HL-60 (cell line): ENCODE results near the gene MORC4.

Experiments
- GABPA ChIP-seq: IDR thresholded peaks from 2 replicates; pipeline ENCODE4 v1.6.1; 2012; ENCODE audit warnings: low read depth
- TF ChIP-seq, protein P1 (sequence below): IDR thresholded peaks from one replicate; pipeline ENCODE4 v1.5.1; 2011; ENCODE audit warnings: low read length, control low read depth, inconsistent platforms; ENCODE audit not compliant: insufficient read depth

DNA sequence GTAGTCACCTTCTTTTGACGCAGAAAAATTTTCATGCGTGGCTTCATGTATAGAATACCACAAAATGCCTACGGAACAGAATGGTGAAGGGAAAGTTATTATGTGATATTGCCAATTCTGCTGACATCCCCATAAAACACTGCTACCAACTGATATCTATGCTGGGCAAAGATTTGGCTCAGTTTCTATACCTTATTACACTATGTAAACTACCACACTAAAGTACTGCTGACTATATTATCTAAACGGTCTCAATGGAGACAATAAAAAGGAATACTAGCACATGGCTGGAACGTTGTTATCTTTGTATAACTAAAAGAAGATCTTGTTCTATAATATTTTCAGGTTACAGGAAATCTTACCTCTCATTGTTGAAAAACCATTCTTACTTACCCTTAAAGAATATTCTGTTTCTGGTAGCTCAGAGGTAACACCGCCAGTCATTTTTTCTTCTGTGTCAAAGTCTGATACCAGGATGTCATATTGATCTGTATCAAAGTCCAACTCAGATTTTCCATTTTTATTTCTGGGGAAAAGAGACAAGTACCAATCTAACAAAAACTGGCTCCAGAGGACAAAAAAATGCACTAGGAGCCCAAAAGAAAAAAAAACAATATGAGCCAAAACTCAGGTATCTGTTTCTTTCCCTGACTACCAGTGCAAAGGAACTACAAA, 18.9 kb downstream of the MORC4 start:
- no peak for TF ChIP-seq GABPA
- TF ChIP-seq, protein P1, sequence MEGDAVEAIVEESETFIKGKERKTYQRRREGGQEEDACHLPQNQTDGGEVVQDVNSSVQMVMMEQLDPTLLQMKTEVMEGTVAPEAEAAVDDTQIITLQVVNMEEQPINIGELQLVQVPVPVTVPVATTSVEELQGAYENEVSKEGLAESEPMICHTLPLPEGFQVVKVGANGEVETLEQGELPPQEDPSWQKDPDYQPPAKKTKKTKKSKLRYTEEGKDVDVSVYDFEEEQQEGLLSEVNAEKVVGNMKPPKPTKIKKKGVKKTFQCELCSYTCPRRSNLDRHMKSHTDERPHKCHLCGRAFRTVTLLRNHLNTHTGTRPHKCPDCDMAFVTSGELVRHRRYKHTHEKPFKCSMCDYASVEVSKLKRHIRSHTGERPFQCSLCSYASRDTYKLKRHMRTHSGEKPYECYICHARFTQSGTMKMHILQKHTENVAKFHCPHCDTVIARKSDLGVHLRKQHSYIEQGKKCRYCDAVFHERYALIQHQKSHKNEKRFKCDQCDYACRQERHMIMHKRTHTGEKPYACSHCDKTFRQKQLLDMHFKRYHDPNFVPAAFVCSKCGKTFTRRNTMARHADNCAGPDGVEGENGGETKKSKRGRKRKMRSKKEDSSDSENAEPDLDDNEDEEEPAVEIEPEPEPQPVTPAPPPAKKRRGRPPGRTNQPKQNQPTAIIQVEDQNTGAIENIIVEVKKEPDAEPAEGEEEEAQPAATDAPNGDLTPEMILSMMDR = no peak
